ENCODE results near the gene WWOX. TPM values are rescaled to one million over a fixed set of nuclear protein-coding genes. Genes with fewer than 3 reads are reported as not detected.

Gene WWOX
- total RNA-seq, 4 donors from 2014 or later = 135 to 209 (median 159) TPM

DNA sequence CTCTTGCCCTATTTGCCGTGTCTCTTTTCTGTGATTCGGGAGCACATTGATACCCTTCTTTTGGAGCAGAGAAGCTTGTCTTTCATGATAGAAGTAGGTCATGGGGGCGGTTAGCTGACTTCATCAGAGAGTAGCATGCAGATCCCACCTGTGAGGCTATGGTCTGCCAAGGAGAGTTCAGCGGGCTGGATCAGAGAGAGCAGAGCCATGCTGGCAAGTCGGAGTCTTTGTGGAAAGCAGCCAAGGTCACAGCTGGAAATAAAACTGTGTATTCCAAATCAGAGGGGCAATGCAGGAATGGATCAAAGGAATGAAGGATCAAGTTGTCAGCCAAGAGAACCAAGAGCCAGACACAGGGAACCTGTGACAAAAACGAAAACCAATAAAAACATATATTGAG is 595.9 kb downstream of the WWOX start:
- no peak overlapping the region for H3K27ac ChIP-seq
- TF ChIP-seq POLR2A (IDR thresholded peaks at IDR 0.05) = no peak
- TF ChIP-seq, protein P1, sequence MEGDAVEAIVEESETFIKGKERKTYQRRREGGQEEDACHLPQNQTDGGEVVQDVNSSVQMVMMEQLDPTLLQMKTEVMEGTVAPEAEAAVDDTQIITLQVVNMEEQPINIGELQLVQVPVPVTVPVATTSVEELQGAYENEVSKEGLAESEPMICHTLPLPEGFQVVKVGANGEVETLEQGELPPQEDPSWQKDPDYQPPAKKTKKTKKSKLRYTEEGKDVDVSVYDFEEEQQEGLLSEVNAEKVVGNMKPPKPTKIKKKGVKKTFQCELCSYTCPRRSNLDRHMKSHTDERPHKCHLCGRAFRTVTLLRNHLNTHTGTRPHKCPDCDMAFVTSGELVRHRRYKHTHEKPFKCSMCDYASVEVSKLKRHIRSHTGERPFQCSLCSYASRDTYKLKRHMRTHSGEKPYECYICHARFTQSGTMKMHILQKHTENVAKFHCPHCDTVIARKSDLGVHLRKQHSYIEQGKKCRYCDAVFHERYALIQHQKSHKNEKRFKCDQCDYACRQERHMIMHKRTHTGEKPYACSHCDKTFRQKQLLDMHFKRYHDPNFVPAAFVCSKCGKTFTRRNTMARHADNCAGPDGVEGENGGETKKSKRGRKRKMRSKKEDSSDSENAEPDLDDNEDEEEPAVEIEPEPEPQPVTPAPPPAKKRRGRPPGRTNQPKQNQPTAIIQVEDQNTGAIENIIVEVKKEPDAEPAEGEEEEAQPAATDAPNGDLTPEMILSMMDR (IDR thresholded peaks at IDR 0.05) = no peak
- H3K9me3 ChIP-seq = no peaks in the 10 kb centered on the region
- intact Hi-C loops (cut with DNase I) = no loop called here
- H3K4me1 ChIP-seq = no peaks in the 10 kb centered on the region
- no peaks in the 10 kb centered on the region for H3K36me3 ChIP-seq
- DNase-seq = peak; percentile 51 to 55
- H3K27me3 ChIP-seq = no peaks in the 10 kb centered on the region
- H3K4me3 ChIP-seq (replicated peaks in 1 of 3) = no peak overlapping the region
- WGBS, 2 donors = 48 to 56% methylated on average over 6 of the region's 6 CpGs

DNA sequence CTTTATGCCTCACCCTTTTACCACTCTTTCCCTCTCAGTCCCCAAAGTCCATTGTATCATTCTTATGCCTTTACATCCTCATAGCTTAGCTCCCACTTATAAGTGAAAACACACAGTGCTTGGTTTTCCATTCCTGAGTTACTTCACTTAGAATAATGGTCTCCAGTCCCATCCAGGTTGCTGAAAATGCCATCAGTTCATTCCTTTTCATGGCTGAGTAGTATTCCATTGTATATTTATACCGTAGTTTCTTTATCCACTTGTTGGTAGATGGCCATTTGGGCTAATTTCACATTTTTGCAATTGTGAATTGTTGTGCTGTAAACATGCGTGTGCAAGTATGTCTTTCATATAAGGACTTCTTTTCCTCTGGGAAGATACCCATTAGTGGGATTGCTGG is 597.3 kb downstream of the WWOX start:
- no peaks in the 10 kb centered on the region for H3K27me3 ChIP-seq
- H3K27ac ChIP-seq = no peak overlapping the region
- TF ChIP-seq POLR2A (IDR thresholded peaks at IDR 0.05) = no peak
- TF ChIP-seq, protein P1 (IDR thresholded peaks at IDR 0.05) = no peak
- H3K4me1 ChIP-seq = no peaks in the 10 kb centered on the region
- WGBS, 2 donors = 97 to 98% methylated on average over 2 of the region's 2 CpGs
- DNase-seq = no peak
- no peaks in the 10 kb centered on the region for H3K9me3 ChIP-seq
- intact Hi-C loops (cut with DNase I) = no loop called here
- no peak overlapping the region for H3K4me3 ChIP-seq (replicated peaks in 1 of 3)
- H3K36me3 ChIP-seq = no peaks in the 10 kb centered on the region

DNA sequence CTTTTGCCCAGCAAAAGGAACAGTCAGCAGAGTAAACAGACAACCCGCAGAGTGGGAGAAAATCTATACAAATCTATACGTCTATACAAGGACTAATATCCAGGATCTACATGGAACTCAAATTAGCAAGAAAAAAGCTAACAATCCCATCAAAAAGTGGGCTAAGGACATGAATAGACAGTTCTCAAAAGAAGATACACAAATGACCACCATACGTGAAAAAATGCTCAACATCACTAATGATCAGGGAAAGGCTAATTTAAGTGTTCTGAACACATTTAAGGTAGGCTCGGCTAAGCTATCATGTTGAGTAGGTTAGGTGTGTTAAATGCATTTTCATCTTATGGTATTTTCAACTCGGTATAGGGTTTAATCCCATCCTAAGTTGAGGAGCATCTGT is 598.0 kb downstream of the WWOX start:
- H3K36me3 ChIP-seq = no peaks in the 10 kb centered on the region
- no peak for TF ChIP-seq POLR2A (IDR thresholded peaks at IDR 0.05)
- TF ChIP-seq, protein P1 (IDR thresholded peaks at IDR 0.05) = no peak
- H3K4me3 ChIP-seq (replicated peaks in 1 of 3) = no peak overlapping the region
- no peaks in the 10 kb centered on the region for H3K9me3 ChIP-seq
- WGBS, 2 donors = 95 to 96% methylated on average over 5 of the region's 5 CpGs
- intact Hi-C loops (cut with DNase I) = no loop called here
- DNase-seq = no peak
- no peaks in the 10 kb centered on the region for H3K27me3 ChIP-seq
- no peaks in the 10 kb centered on the region for H3K4me1 ChIP-seq
- no peak overlapping the region for H3K27ac ChIP-seq

DNA sequence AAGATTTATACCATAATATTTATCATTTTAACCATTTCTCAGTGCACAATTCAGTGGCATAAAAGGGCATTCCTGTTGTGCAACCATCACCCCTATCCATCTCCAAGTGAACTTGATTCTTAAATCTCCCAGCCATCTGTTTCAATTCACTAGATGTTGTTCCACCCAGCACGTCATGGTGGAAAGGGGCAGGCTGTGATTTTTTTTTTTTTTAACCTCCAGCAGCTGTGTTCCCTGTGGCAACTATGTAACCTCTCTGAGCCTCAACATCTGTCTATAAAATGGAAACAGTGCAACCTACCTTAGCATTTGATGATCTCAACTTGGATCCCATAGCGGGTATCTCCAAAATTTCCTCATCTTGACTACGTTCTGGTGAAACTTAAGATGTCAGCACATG is 604.5 kb downstream of the WWOX start:
- H3K4me3 ChIP-seq (replicated peaks in 1 of 3) = no peak overlapping the region
- WGBS, 2 donors = 91 to 94% methylated on average over 3 of the region's 3 CpGs
- H3K36me3 ChIP-seq = no peaks in the 10 kb centered on the region
- no peak overlapping the region for H3K27ac ChIP-seq
- TF ChIP-seq, protein P1 (IDR thresholded peaks at IDR 0.05) = no peak
- TF ChIP-seq POLR2A (IDR thresholded peaks at IDR 0.05) = no peak
- DNase-seq = no peak
- H3K27me3 ChIP-seq = no peaks in the 10 kb centered on the region
- intact Hi-C loops (cut with DNase I) = no loop called here
- no peaks in the 10 kb centered on the region for H3K4me1 ChIP-seq
- H3K9me3 ChIP-seq = no peaks in the 10 kb centered on the region

DNA sequence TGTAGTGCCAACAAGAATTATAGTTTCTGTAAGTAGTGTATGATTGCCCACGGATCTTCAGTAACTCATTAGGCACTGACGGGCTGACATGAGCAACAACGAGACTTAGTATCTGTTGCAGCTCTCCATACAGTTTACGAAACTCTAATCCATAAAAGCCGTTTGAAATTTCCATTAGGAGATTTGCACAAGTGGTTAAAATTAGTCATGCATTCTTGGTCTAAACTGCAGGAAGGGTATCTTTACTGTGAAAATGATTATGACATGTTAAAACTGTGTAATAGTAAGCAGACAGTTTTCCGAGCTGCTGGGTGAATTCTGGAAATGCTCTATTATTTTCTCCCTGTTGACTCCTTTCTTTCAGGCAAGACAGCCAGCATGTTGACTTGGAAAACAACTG is 605.0 kb downstream of the WWOX start:
- no peak overlapping the region for H3K27ac ChIP-seq
- H3K27me3 ChIP-seq = no peaks in the 10 kb centered on the region
- no peaks in the 10 kb centered on the region for H3K9me3 ChIP-seq
- no peak overlapping the region for H3K4me3 ChIP-seq (replicated peaks in 1 of 3)
- no peak for TF ChIP-seq POLR2A (IDR thresholded peaks at IDR 0.05)
- TF ChIP-seq, protein P1 (IDR thresholded peaks at IDR 0.05) = no peak
- 75 to 77% methylated on average over 6 of the region's 6 CpGs for WGBS, 2 donors
- no peaks in the 10 kb centered on the region for H3K36me3 ChIP-seq
- intact Hi-C loops (cut with DNase I) = no loop called here
- no peak for DNase-seq
- H3K4me1 ChIP-seq = no peaks in the 10 kb centered on the region

Measured in thyroid gland (tissue), 4 donors.